AG04449 (cell line): Measurements from ENCODE around the gene ASCL2.

Source experiments
- CTCF ChIA-PET: fragments of 350-600 bp; formaldehyde crosslinking; extraction: SDS; loops from one replicate; lab custom pipeline; 2021; ENCODE audit warnings: antibody characterized with exemption; lab: Yijun Ruan, JAX
- POLR2A ChIA-PET: fragments of 400-600, 350-600 bp; formaldehyde crosslinking; extraction: SDS; loops from one replicate; lab custom pipeline; 2020; ENCODE audit warnings: antibody characterized with exemption, inconsistent platforms; lab: Yijun Ruan, JAX
- DNase-seq: peaks from one replicate; pipeline ENCODE4 v3.0.0-alpha.2; 2010; ENCODE audit warnings: low read depth, low spot score
- H3K4me3 ChIP-seq: 2 replicates; pipeline ENCODE4 v1.5.1; 2011; ENCODE audit warnings: low read depth, mild to moderate bottlenecking, control low read depth, low read length
- CTCF ChIP-seq: IDR thresholded peaks from one replicate; pipeline ENCODE4 v1.5.1; 2011; ENCODE audit warnings: mild to moderate bottlenecking, moderate library complexity, low read length, control low read depth, inconsistent platforms; ENCODE audit not compliant: insufficient read depth; ENCODE audit errors: missing control alignments

Gene ASCL2

DNA sequence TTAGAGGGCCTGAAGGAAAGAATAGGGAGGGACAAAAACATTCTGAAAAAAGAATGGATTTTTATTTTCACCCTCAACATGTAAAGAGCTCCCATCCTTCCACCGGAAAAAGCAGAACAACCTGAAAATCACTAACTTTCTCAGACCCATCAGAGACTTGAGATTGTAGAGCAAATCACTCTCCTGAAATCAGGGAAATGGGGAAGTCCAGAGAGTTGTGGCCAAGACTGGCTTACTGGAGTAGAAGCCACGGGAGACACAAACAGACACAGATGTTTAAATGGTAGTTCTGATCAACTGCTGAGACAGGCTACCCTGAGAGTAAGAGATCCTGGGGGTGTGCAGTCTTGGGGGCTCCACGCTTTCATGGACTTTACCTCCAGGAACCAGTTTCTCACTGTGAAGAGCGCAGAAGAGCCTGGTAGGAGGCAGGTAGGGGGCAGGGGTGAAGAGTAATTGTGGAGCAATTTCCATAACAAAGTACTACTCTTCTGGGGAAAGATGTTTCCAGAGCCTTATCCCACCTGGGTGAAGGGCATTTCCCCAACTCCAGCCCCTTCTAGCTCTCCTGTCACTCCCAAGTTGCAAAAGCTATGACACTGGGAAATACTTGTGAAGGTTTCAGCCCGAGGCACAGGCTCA, 47.1 kb downstream of the ASCL2 start:
- ChIA-PET CTCF (interaction anchor here (1.2 to 2.7 kb wide), 3 partner anchors 13 to 197 kb away, joined by 3 to 10 read pairs (median 3); no protein-coding TSS in a partner anchor), POLR2A (no interaction called here)
- no peak overlapping the region for H3K4me3 ChIP-seq
- DNase-seq = no peak
- TF ChIP-seq CTCF = no peak

GRCh38 chr11:2222451-2222850, 47.9 kb downstream of the ASCL2 start:
- ChIA-PET CTCF (interaction anchor here (1.2 to 2.7 kb wide), 2 partner anchors 12 to 28 kb away, joined by 3 to 10 read pairs; no protein-coding TSS in a partner anchor), POLR2A (no interaction called here)
- TF ChIP-seq CTCF = no peak
- no peak for DNase-seq
- no peak overlapping the region for H3K4me3 ChIP-seq

DNA sequence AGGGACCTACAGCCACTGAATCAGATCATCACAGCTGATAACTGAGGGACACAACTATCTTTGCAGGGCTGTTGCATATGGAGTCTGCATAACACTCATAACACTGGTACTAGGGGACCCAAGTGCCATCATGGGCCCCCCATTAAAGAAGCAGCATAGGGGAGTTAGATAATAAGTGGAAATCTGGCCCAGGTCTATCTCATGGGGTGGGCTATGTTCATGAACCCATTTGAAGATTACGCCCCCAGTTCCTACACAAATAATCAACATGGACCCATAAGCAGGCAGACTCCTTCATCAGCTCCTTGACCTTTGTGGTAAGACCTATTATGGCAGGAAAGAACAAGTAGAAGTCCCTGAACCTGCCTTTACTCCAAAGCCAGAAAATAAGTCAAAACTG, 48.8 kb downstream of the ASCL2 start:
- no peak for TF ChIP-seq CTCF
- POLR2A ChIA-PET = no interaction called here
- H3K4me3 ChIP-seq = no peak overlapping the region
- DNase-seq = no peak
- CTCF ChIA-PET = interaction anchor here (2.7 kb wide), 1 partner anchor 27 kb away, joined by 10 read pairs; no protein-coding TSS in a partner anchor

DNA sequence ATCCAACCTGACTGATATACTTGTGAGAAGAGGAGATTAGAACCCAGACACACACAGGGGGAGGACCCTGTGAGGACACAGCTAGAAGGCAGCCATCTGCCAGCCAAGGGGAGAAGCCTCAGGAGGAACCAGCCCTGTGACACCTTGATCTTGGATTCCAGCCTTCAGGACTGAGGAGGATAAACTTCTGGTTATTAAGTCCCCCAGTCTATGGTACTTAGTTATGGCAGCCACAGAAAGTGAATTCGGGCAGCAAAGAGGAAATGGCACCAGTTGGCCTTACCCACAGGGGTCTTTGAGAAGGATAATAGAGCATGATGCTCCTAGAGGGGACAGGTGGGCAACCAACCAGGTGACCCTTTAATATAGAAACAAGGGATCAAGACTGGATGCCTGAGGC, 49.4 kb downstream of the ASCL2 start:
- no peak for TF ChIP-seq CTCF
- CTCF ChIA-PET = no interaction called here
- no peak for DNase-seq
- no peak overlapping the region for H3K4me3 ChIP-seq
- POLR2A ChIA-PET = no interaction called here

GRCh38 chr11:2220173-2220771, 50.1 kb downstream of the ASCL2 start:
- ChIA-PET POLR2A (no interaction called here), CTCF (no interaction called here)
- TF ChIP-seq CTCF = no peak
- no peak for DNase-seq
- no peak overlapping the region for H3K4me3 ChIP-seq

- no peak for TF ChIP-seq CTCF
- no peak overlapping the region for H3K4me3 ChIP-seq
- no peak for DNase-seq
- ChIA-PET POLR2A (no interaction called here), CTCF (interaction anchor here (1.2 to 1.6 kb wide), 2 partner anchors 68 to 200 kb away, joined by 3 to 4 read pairs; no protein-coding TSS in a partner anchor)
Measured at GRCh38 chr11:2219318-2220017, 50.9 kb downstream of the ASCL2 start.
